T-helper 2 cell (primary cell): ENCODE data around the gene C1orf116.
A peak's percentile ranks its signal among the peaks of the same experiment; 100 is the strongest.
"Not testable (repeated sequence)": the region's sequence is repeated elsewhere in the genome, so short reads cannot be mapped to it uniquely, and the experiment has no call there.

Experiments used
- DNase-seq, 5 experiments: peaks; one replicate each; pipeline versions ENCODE4 v3.0.0 to v3.0.0-alpha.2; 2012 to 2022

The C1orf116 gene

GRCh38 chr1:207058878-207059867 lies 26.6 kb upstream of the C1orf116 start:
- no peak for DNase-seq

- no peak for DNase-seq
These were observed 25.7 kb upstream of the C1orf116 start for GRCh38 chr1:207058252-207058651.

GRCh38 chr1:207056673-207057072 lies 24.1 kb upstream of the C1orf116 start:
- no peak for DNase-seq

- DNase-seq, result no peak
These were observed 22.9 kb upstream of the C1orf116 start for GRCh38 chr1:207055386-207056001.

GRCh38 chr1:207054491-207054890 lies 21.9 kb upstream of the C1orf116 start:
- DNase-seq, result no peak

GRCh38 chr1:207052911-207053769 lies 20.6 kb upstream of the C1orf116 start, which contains the start of gene PFKFB2:
PFKFB2 (plus strand) TSS chr1:207053275; CDS start chr1:207054718, 1,443 bp downstream.
- peak; percentile 86 to 94 (median 92) for DNase-seq

- DNase-seq, result no peak
These were observed 18.8 kb upstream of the C1orf116 start, which contains the start of gene YOD1 for GRCh38 chr1:207051191-207051943. YOD1 (minus strand) TSS chr1:207051208; CDS start chr1:207051030, 178 bp downstream.

GRCh38 chr1:207050480-207051190 lies 18.1 kb upstream of the C1orf116 start:
- peak; percentile 75 to 95 (median 83) for DNase-seq

GRCh38 chr1:207049974-207050391 lies 17.4 kb upstream of the C1orf116 start:
- peak in 4 of 5 experiments; percentile 13 to 68 (median 37) for DNase-seq

GRCh38 chr1:207049514-207049913 lies 17.0 kb upstream of the C1orf116 start:
- DNase-seq, result no peak

GRCh38 chr1:207049054-207049453 lies 16.5 kb upstream of the C1orf116 start:
- DNase-seq, result no peak

GRCh38 chr1:207048041-207048440 lies 15.5 kb upstream of the C1orf116 start:
- no peak for DNase-seq

- DNase-seq, result no peak
These were observed 14.9 kb upstream of the C1orf116 start for GRCh38 chr1:207047505-207047904.

GRCh38 chr1:207045453-207045852 lies 12.9 kb upstream of the C1orf116 start:
- no peak for DNase-seq

- not testable (repeated sequence) for DNase-seq
These were observed 8.8 kb upstream of the C1orf116 start for GRCh38 chr1:207041397-207041796.

GRCh38 chr1:207040181-207040533 lies 7.6 kb upstream of the C1orf116 start:
- DNase-seq, result no peak

GRCh38 chr1:207039380-207040180 lies 7.0 kb upstream of the C1orf116 start:
- DNase-seq, result no peak

GRCh38 chr1:207036865-207037264 lies 4.3 kb upstream of the C1orf116 start:
- no peak for DNase-seq

GRCh38 chr1:207035877-207036551 lies 3.5 kb upstream of the C1orf116 start:
- DNase-seq, result no peak

GRCh38 chr1:207034998-207035397 lies 2.4 kb upstream of the C1orf116 start:
- DNase-seq, result no peak
